K562 (cell line): Measurements from ENCODE around the gene MPND. TPM values are rescaled to one million over a fixed set of nuclear protein-coding genes. Genes with fewer than 3 reads are reported as not detected.
A peak's percentile ranks its signal among the peaks of the same experiment; 100 is the strongest.

Source experiments
- CCNT2 ChIP-seq: IDR thresholded peaks from 2 replicates; pipeline ENCODE4 v1.6.1; 2011; ENCODE audit warnings: borderline replicate concordance, low read depth, mild to moderate bottlenecking, moderate library complexity, mixed read lengths, low read length; ENCODE audit not compliant: insufficient read length; ENCODE audit errors: extremely low read depth
- HMBOX1 ChIP-seq: sonication (generic); IDR thresholded peaks from 2 replicates; pipeline ENCODE4 v1.6.1; 2016
- MXD1 ChIP-seq: fragments of 250-450 bp; sonication (Bioruptor Pico); IDR thresholded peaks from 2 replicates; pipeline ENCODE4 v1.8.0; 2021; ENCODE audit warnings: borderline replicate concordance, mild to moderate bottlenecking, moderate library complexity; ENCODE audit not compliant: poor library complexity, severe bottlenecking
- NCOA1 ChIP-seq: fragments of 450-650 bp; IDR thresholded peaks from 2 replicates; pipeline ENCODE4 v1.6.1; 2016; ENCODE audit warnings: low read depth
- NR4A1 ChIP-seq, 2 experiments: fragments of 250-450 bp in 1 of 2; fragments of 450-650 bp in 1 of 2; sonication (Bioruptor Pico) in 1 of 2; IDR thresholded peaks; 2 replicates each; pipeline versions ENCODE4 v1.4.0 to v1.6.1; 2016 to 2020; ENCODE audit warnings: mild to moderate bottlenecking in 2 of 2, missing compliant biosample characterization in 1 of 2, missing genetic modification characterization in 1 of 2, moderate library complexity in 1 of 2
- PHF8 ChIP-seq: fragments of 200-600 bp; sonication (generic); IDR thresholded peaks from 2 replicates; pipeline ENCODE4 v1.6.1; 2012; ENCODE audit warnings: mixed run types, mild to moderate bottlenecking, inconsistent platforms, low read length, moderate library complexity, borderline replicate concordance
- SAP30 ChIP-seq: fragments of 200-600 bp; sonication (generic); IDR thresholded peaks from 2 replicates; pipeline ENCODE4 v1.6.1; 2012; ENCODE audit warnings: borderline replicate concordance, low read depth, mild to moderate bottlenecking, moderate library complexity, low read length, control low read depth, inconsistent platforms; ENCODE audit not compliant: insufficient read depth, poor library complexity, severe bottlenecking
- TBP ChIP-seq: optimal IDR thresholded peaks from 2 replicates; pipeline ENCODE3; 2011; ENCODE audit warnings: low read depth, low read length, improper control_type of control experiment
- TOE1 ChIP-seq, 2 experiments: fragments of 450-650 bp in 1 of 2; sonication (generic) in 1 of 2; formaldehyde crosslinking in 1 of 2; IDR thresholded peaks; 2 replicates each; pipeline versions ENCODE4 v1.7.1 to v1.8.0; 2016 to 2022; ENCODE audit warnings: borderline replicate concordance in 2 of 2, mild to moderate bottlenecking in 2 of 2, antibody characterized with exemption in 1 of 2, inconsistent platforms in 1 of 2, low read depth in 1 of 2, missing genetic modification reagents in 1 of 2, moderate library complexity in 1 of 2
- ZBTB34 ChIP-seq: fragments of 250-450 bp; sonication (Bioruptor Pico); IDR thresholded peaks from 2 replicates; pipeline ENCODE4 v1.8.0; 2021; ENCODE audit warnings: mild to moderate bottlenecking, moderate library complexity
- ZBTB49 ChIP-seq: sonication (generic); formaldehyde crosslinking; IDR thresholded peaks from 2 replicates; pipeline ENCODE4 v1.8.0; 2022; ENCODE audit warnings: missing genetic modification reagents, mild to moderate bottlenecking, borderline replicate concordance
- ZNF263 ChIP-seq: sonication (generic); formaldehyde crosslinking; IDR thresholded peaks from 2 replicates; pipeline ENCODE4 v1.8.0; 2022; ENCODE audit warnings: mild to moderate bottlenecking, missing genetic modification reagents, borderline replicate concordance
- polyA plus RNA-seq, 8 experiments: library from polyadenylated mRNA; depleted of rRNA in 4 of 8; stranded (reverse) in 5 of 8; unstranded in 3 of 8; fragments of >200 nt; fragmentation: Nextera tagmentation in 2 of 8; fragmentation: Illumina TruSeq in 1 of 8; extraction: Ambion mirVana in 2 of 8; extraction: Trizol in 1 of 8; gene quantifications; 2 replicates each; pipeline versions ENCODE4 v1.2.1 to v1.2.3, GENCODE V29; 2011 to 2014; ENCODE audit warnings: inconsistent platforms in 1 of 8, missing spikeins in 1 of 8
- total RNA-seq, 7 experiments: library from RNA; depleted of rRNA in 6 of 7; stranded (reverse); fragments of >200 nt in 6 of 7; fragmentation: Illumina TruSeq in 2 of 7; extraction: Trizol in 2 of 7; gene quantifications; 2 replicates each; pipeline versions ENCODE4 v1.2.1 to v1.2.3, GENCODE V29; 2011 to 2021; ENCODE audit warnings: low replicate concordance in 1 of 7

The MPND gene
- total and polyA plus RNA-seq, 9 of the 15 experiments (the other 6 are each of a cell fraction or from before 2014, with no cell fraction given), result 0.25 to 14.0 (median 3.9) TPM

GRCh38 chr19:4328243-4328990 lies 14.9 kb upstream of the MPND start (continued):
- peak; percentile 47 for TF ChIP-seq MXD1
- TF ChIP-seq ZBTB49 (CRISPR knock-in tag), result no peak
- TF ChIP-seq TOE1 (IDR thresholded peaks at IDR 0.05; ENCODE audit: borderline replicate concordance), result peak; percentile 61; the same call in 1 of the 2 replicates
- no peak for TF ChIP-seq TOE1 (CRISPR knock-in tag; IDR thresholded peaks at IDR 0.05; ENCODE audit: borderline replicate concordance, low read depth)
- peak; percentile 70; the same call in 1 of the 2 replicates for TF ChIP-seq NR4A1 (CRISPR knock-in tag; IDR thresholded peaks at IDR 0.05)
- no peak for TF ChIP-seq NR4A1 (tag; IDR thresholded peaks at IDR 0.05)
- peak; percentile 77; the same call in 1 of the 2 replicates for TF ChIP-seq NCOA1
- peak; percentile 85 for TF ChIP-seq SAP30
- TF ChIP-seq HMBOX1, result no peak
- TF ChIP-seq ZBTB34 (CRISPR knock-in tag), result no peak
- TF ChIP-seq TBP, result peak; percentile 65
- TF ChIP-seq PHF8, result peak; percentile 85; the same call in 1 of the 2 replicates
- TF ChIP-seq CCNT2, result peak; percentile 100
- peak; percentile 37; the same call in 1 of the 2 replicates for TF ChIP-seq ZNF263 (CRISPR knock-in tag)
